Measurements from ENCODE around the gene SPTBN1. TPM values are rescaled to one million over a fixed set of nuclear protein-coding genes. Genes with fewer than 3 reads are reported as not detected.

Gene SPTBN1
- total and polyA plus RNA-seq, 2 of the 13 experiments (the other 11 are each of a cell fraction or from before 2014, with no cell fraction given): 123 to 299 TPM

GRCh38 chr2:54680397-54681041 lies 224.4 kb downstream of the SPTBN1 start (continued):
- TF ChIP-seq ZBED4 (CRISPR knock-in tag; IDR thresholded peaks at IDR 0.05; ENCODE audit: borderline replicate concordance) (no peak), EP300 (IDR thresholded peaks at IDR 0.05; ENCODE audit: low read depth in 2 of 2, low read length in 2 of 2) (no peak), EP300 (CRISPR knock-in tag; IDR thresholded peaks at IDR 0.05; ENCODE audit: borderline replicate concordance) (no peak), FOXM1 (CRISPR knock-in tag; IDR thresholded peaks at IDR 0.05) (no peak), NR3C1 (CRISPR knock-in tag; IDR thresholded peaks at IDR 0.05) (no peak), AFF4 (CRISPR knock-in tag; IDR thresholded peaks at IDR 0.05) (no peak), ATM (IDR thresholded peaks at IDR 0.05; ENCODE audit: borderline replicate concordance) (no peak), ZNF619 (CRISPR knock-in tag; IDR thresholded peaks at IDR 0.05) (no peak), ZFP1 (CRISPR knock-in tag; IDR thresholded peaks at IDR 0.05) (no peak), ZNF879 (CRISPR knock-in tag; IDR thresholded peaks at IDR 0.05) (no peak), ZNF33A (CRISPR knock-in tag; IDR thresholded peaks at IDR 0.05; ENCODE audit: borderline replicate concordance) (no peak), HOXA3 (CRISPR knock-in tag; IDR thresholded peaks at IDR 0.05) (peak; percentile 81), SOX5 (CRISPR knock-in tag; IDR thresholded peaks at IDR 0.05; ENCODE audit: borderline replicate concordance) (no peak), MAFK (conservative IDR thresholded peaks at IDR 0.05 in 1 of 2, IDR thresholded peaks at IDR 0.05 in 1 of 2; ENCODE audit: low read length in 2 of 2) (no peak), IKZF4 (CRISPR knock-in tag; IDR thresholded peaks at IDR 0.05; ENCODE audit: borderline replicate concordance, low read depth, not compliant biosample characterization) (no peak), ZMAT5 (CRISPR knock-in tag; IDR thresholded peaks at IDR 0.05; ENCODE audit: borderline replicate concordance, low read depth) (no peak), ATF1 (CRISPR knock-in tag; IDR thresholded peaks at IDR 0.05) (no peak), YEATS4 (CRISPR knock-in tag; IDR thresholded peaks at IDR 0.05; ENCODE audit: borderline replicate concordance) (no peak), ZNF512 (CRISPR knock-in tag; IDR thresholded peaks at IDR 0.05) (0 out of 2 replicates have a peak, but pooled peaks have one; percentile 50), KAT7 (CRISPR knock-in tag; IDR thresholded peaks at IDR 0.05; ENCODE audit: borderline replicate concordance) (no peak), DMAP1 (CRISPR knock-in tag; IDR thresholded peaks at IDR 0.05) (no peak), ZNF235 (CRISPR knock-in tag; IDR thresholded peaks at IDR 0.05; ENCODE audit: borderline replicate concordance) (no peak)
